Neural cell (in vitro differentiated cells): Measurements from ENCODE around the gene PSMG1.

Experiments
- CTCF ChIP-seq: fragments of 450-650 bp; IDR thresholded peaks from 2 replicates; pipeline ENCODE4 v1.5.1; 2014; ENCODE audit warnings: antibody characterized with exemption, mild to moderate bottlenecking, moderate library complexity; ENCODE audit not compliant: poor library complexity, severe bottlenecking
- EP300 ChIP-seq: fragments of 450-650 bp; conservative IDR thresholded peaks from 2 replicates; pipeline ENCODE4 v1.6.1; 2014; ENCODE audit warnings: antibody characterized with exemption, mild to moderate bottlenecking, moderate library complexity; ENCODE audit not compliant: poor library complexity, severe bottlenecking
- REST ChIP-seq: IDR thresholded peaks from 2 replicates; pipeline ENCODE4 v1.6.1; 2012; ENCODE audit warnings: borderline replicate concordance

- TF ChIP-seq EP300 (no peak), REST (no peak), CTCF (no peak)
Observed at GRCh38 chr21:39185157-39185556, 1.9 kb upstream of the PSMG1 start.
